A549 (cell line): Measurements from ENCODE around the gene IFNA21.

ENCODE experiments used
- BHLHE40 ChIP-seq: IDR thresholded peaks from 2 replicates; pipeline ENCODE4 v1.6.1; 2012; ENCODE audit warnings: low read depth, low read length, inconsistent platforms
- EHMT2 ChIP-seq: fragments of 200-600 bp; sonication (generic); IDR thresholded peaks from 2 replicates; pipeline ENCODE4 v1.6.1; 2016; ENCODE audit warnings: antibody characterized with exemption, low read depth, mild to moderate bottlenecking, moderate library complexity
- GATA3 ChIP-seq: IDR thresholded peaks from 2 replicates; pipeline ENCODE4 v1.6.1; 2012; ENCODE audit warnings: borderline replicate concordance
- POLR2A ChIP-seq: IDR thresholded peaks from 2 replicates; pipeline ENCODE4 v1.6.1; 2012; ENCODE audit warnings: mild to moderate bottlenecking, low read length
- TF ChIP-seq, protein P1 (sequence below): fragments of >200 bp; sonication (Bioruptor Twin); formaldehyde crosslinking; IDR thresholded peaks from 3 replicates; pipeline ENCODE4 v1.5.1; 2016

DNA sequence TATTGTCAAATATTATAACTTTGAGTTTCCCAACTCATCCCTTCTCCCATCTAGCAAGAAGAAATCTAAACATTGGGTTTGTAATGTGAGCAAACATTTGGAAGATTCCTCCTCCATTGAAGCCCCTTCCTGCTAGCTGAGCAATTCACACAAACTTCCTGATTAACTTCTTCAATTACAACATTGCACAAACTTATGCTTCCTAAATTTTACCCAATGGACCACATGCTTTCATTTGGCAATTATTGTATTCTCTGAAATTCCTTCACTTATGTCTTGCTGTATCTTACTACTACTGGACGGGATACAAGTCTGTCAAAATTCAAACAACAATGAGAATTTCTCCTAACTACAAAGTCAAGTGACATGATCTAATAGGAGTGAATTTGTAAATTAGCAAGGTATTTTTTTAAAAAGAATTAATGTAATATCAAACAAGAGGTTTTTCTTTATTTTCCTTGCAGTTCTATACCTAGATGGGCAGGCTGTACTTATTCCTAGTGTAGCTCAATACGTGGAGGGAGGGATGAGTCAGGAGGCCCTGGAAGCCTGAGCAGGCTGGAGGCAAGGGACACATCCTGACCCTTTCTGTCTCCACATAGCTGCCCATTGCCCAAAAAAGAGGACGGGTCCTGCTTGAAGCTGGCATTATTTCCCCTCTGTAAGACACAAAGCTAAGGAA, 13.0 kb downstream of the IFNA21 start:
- TF ChIP-seq, protein P1, sequence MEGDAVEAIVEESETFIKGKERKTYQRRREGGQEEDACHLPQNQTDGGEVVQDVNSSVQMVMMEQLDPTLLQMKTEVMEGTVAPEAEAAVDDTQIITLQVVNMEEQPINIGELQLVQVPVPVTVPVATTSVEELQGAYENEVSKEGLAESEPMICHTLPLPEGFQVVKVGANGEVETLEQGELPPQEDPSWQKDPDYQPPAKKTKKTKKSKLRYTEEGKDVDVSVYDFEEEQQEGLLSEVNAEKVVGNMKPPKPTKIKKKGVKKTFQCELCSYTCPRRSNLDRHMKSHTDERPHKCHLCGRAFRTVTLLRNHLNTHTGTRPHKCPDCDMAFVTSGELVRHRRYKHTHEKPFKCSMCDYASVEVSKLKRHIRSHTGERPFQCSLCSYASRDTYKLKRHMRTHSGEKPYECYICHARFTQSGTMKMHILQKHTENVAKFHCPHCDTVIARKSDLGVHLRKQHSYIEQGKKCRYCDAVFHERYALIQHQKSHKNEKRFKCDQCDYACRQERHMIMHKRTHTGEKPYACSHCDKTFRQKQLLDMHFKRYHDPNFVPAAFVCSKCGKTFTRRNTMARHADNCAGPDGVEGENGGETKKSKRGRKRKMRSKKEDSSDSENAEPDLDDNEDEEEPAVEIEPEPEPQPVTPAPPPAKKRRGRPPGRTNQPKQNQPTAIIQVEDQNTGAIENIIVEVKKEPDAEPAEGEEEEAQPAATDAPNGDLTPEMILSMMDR, result no peak
- TF ChIP-seq EHMT2 (no peak), GATA3 (no peak), POLR2A (no peak), BHLHE40 (no peak)
